HG02623 (cell line): ENCODE data around the gene CD69.
A peak's percentile ranks its signal among the peaks of the same experiment; 100 is the strongest.

Experiments
- ATAC-seq: cut with Tn5 transposase; IDR thresholded peaks from one replicate; pipeline ENCODE4 v1.9.1; 2021; ENCODE audit warnings: moderate library complexity; ENCODE audit not compliant: unreplicated experiment

The CD69 gene

DNA sequence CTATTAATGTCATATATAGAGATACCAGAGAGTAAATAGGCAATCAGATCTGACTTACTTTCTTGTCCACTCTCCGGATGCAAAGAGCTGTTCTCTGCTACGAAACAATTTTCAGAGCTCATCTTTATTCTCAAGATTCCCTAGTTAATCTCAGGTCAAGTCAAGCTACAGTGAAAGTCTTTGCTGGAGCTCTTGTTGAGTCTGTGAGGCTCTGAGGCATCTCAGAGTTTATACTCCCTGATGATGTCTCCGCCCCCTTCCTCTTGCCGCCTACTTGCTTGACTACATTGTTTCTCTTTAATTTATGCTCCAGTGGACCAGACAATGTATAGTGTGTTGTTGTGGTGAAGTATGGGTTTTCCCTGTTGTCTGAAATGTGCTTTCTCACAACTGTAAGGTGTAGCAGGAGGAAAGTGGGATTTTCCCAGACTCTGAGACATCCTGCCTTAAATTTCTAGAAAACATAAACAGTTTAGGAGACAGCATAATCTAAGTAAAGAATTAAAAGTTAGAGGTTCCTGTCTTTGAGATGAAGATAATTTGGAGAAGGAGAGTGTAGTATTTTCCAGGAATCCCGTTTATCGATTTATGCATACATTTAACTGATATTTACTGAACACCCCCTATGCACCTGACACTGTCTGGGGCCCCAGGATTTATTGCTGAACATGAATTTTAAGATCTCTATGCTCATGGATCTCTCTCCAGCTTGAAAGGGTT is at the start of gene CD69:
TSS of gene CD69 (minus strand) at position 203 of the 720 bp plus-strand sequence. CDS start at position 122, 81 bp downstream.
- ATAC-seq, result peak; percentile 39

DNA sequence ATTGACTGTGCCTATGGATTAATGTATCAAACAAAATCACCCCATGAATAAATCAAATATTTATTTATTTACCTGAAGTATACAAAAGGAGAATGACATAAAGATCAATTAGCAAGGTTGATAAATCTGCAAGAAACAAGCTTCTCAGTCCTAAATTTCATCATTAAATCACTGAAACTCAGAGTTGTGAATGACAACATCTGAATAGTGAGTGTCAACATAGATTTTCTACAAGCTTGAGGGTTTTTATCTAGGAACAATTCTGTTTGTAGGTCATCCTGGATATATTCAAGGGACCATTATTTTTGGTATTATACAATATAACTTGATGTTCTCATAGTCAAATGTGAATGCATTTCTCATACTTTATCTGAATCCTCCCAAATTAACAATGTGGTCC is 49.2 kb upstream of the CD69 start:
- no peak for ATAC-seq

DNA sequence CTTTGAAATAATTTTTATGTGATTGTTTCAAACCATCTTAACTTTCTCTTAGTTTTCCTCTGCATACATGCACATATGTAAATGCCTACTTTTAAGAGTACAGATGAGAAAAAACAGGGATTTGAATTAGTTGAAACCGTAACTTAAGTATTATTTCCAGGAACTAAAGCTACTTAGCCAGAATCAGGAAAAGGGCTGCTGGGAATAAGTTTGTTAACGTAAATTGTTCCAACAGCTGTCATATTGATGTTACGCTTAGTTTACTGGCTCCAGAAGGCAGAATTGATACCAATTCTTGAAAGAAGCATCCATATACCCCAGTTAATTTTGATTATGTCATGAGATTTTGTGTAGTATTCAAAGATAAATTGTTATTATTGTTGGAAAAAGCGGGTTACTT is 48.6 kb upstream of the CD69 start:
- ATAC-seq, result no peak

DNA sequence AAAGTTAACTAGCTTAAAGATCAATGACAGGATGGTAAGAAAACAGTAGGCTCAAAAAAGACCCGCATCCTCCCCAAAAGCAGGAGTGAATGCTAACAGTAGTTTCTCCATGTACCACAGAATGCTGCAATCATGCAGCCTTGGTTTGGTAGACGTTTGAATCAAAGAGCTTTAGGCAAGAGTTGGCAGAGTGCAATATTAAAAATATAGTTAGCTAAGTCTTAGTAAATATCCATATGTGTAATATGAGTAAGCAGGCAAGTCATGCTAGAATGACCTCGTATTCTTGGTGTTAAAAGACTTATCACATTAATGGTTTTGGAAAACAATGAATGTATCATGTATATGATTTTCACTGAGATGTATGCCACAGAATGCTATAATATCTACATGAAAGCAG is 47.8 kb upstream of the CD69 start:
- no peak for ATAC-seq

GRCh38 chr12:9806714-9807113 is 46.0 kb upstream of the CD69 start:
- ATAC-seq, result no peak

- no peak for ATAC-seq
Observed at GRCh38 chr12:9805883-9806282, 45.2 kb upstream of the CD69 start.

DNA sequence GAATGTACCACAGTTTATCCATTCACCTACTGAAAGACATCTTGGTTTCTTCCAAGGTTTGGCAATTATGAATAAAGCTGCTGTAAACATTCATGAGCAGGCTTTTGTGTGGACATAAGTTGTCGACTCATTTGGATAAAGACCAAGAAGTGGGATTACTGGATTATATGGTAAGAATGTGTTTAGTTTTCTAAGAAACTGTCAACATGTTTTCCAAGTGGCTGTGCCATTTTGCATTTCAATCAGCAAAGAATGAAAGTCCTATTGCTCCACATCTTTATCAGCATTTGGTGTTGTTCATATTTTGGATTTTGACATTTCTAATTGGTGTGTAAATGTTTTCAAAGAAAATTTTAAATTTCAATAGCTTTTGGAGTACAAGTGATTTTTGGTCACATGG is 39.3 kb upstream of the CD69 start:
- ATAC-seq, result no peak

DNA sequence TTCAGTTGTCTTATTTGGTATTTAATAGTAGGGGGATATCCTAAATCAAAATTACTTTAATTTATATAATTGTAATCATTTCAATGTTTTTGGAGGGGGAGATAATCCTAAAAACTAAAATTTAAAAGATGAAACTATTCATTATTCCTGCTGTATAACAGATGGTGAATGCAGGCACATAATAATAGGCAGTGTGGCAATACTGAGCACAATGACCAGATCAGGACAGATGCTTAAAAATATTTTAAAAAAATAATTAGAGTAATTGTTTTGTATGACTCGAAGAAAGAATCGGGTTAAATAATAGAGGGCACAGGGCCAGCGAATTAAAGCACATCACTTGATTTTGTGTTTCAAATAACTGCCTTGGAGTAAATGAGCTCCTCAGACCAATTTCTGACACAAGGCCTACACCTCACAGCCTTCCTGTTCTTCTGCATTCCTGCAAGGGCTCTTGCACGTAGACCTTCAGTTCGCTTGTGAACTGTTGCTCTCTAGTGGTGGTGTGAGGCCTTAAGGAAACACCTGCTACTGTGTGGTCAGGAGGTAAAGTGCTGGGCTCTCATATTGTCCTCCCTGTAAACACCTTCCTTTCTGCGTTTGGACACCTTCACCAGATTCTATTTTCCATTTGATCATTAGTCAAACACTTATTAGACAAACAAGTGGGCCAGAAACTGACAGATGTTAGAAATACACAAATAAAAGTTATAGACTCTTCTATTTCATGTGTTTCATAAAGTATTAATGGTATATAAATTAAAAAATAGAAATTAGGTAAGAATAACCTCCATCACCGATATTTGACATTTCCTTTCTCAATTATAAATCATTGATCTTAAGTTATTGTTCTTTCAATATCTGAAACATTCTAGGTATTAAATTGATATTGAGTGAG is 37.3 kb upstream of the CD69 start:
- ATAC-seq, result peak; percentile 93

- no peak for ATAC-seq
Observed at GRCh38 chr12:9796971-9797370, 36.3 kb upstream of the CD69 start.

DNA sequence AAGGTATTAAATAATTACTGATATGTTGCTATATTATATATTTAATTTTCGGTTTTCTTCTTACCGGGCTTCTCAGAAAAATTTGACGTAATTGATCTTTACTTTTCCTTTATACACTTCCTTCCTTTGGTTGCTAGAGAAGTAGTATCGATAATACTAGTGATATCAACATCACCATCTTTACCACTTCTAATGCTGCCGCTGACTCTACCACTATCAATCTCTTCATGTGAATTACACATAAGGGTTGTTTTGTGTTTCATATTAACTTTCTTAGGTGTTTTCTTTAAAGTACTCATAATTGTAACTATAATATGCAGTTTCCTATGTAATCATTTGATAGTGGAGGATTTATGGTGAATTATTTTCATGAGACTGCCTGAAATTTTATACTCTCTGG is 35.6 kb upstream of the CD69 start:
- ATAC-seq, result no peak

DNA sequence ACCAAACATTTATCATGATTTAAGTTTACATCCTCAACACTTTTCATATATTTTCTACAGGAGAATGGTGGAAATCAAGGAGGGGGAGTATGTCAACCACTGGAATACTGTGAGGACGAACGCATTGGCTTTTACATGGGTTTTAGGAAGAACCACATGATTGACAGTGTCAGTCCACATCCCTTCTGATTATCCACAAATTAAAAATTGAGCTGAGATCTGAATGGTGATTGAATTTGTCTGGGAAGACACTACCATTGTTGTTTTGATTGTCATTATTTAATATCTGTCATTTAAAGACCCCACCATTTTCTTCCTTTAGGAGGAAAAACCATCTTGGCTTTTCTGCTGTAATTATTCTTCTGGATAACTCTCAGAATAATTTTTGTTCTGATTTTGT is 35.2 kb upstream of the CD69 start:
- no peak for ATAC-seq

DNA sequence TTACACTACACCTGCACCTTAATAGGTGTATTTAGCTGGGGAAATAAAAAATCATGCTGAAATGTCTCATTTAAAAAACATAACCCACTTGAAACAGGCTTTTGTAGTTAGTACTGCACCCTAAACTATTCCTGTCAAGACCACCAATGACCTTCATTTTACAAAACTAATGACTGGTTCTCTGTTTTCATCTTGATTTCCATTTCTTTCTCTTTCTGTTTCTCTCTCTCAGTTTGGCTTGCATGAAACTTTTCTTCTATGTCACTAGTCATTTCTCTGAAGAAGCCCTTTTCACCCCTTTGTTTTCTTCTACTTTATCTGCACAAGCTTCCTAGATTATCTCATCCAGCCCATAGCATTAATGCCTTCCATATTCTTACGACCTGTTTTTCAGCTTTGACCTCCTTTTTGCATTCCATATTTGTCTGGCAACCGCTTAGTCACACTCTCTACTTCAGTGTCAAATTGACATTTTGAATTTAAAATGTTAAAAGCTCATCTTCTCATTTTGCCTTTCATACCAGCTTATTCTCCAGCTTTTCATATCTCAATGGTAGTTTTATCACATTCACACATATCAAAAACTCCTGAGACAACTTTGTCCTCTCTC is 33.9 kb upstream of the CD69 start:
- no peak for ATAC-seq

- ATAC-seq, result no peak
Observed at GRCh38 chr12:9793779-9794395, 33.2 kb upstream of the CD69 start.

GRCh38 chr12:9792961-9793617 is 32.4 kb upstream of the CD69 start:
- ATAC-seq, result no peak

- no peak for ATAC-seq
Observed at GRCh38 chr12:9792185-9792900, 31.6 kb upstream of the CD69 start.

DNA sequence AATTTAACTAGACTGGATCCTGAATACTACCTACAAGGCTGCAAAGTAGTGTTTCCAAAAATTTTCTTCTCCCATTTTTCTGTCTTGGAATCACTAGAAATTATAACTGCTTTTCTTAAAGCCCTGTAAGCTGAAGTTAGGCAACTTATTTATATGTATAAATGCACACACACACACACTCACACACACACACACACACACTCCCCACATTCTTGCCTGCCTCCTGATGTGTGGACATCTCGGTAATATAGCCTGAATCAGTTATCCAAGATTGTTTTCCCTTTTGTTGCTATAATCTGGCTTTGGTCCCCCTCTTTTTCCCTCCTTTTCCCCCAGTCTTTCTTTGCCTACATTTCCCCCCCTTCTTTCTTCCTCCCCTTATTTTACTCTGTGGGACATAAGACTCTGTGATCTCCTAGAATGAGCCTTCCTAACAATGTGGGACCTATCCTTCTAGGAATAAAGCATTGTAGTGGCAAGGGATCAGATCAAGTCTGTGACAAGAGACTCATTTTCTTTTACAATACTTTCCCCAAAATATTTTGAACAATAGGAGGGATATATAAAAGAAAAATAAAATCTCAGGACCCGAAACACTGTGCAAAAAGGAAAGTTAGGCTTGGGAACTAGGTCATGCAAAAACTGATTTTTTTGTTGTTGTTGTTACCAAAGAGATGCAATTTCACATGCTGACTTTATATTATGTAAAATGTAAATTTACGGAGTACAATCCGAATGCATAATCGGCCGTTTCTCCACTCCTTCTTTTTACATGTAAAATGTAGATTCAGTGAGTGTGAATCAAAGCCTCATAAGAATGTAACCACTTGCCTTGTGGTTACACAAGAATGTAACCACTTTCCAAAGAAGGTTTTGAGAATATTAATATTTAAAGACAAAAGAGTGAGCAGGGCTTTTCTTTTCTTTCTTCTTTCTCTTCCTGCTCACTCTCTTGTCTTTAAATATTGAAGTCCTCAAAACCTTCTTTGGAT is 26.3 kb upstream of the CD69 start:
- no peak for ATAC-seq

DNA sequence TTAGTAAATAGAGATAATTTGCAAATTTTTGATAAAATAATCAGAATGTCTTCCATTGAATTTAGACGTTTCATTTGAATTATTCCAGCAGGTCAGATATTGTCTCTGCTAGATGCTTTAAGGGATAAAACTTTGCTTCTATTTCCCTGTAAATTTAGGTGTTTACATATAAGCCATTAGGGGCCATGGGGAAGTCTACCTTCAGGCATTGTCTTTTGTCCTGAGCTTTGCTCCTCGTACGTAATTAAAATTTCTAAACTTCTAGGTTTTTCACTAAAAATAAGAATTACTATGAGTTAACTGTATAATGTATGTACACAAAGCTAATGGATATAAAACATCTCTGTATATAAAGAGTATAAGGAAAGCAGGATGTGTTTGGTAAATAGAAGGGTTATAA is 24.1 kb upstream of the CD69 start:
- ATAC-seq, result no peak

DNA sequence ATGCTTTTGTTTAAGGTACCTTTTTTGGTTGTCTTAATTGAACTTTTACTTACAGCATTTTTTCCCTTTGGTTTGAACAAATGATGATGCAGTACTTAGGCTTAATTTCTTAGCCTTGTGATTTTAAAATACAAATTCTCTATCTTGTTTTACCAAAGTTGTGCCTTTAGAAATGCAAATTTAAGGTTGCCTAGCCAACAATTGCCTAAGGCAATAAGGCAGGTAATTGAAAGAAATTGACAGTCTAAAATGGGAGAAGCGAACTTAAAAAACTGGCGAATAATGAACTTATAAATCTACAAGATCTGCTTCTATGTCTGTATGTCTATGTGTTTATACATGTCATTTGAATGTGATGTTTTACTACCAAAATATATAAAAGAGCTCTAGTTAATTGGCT is 23.6 kb upstream of the CD69 start:
- no peak for ATAC-seq
